Tibial artery (tissue), 4 donors: ENCODE results near the gene HORMAD2.

ENCODE experiments used
- DNase-seq, 2 donors: peaks; one replicate each; pipeline ENCODE4 v3.0.0-alpha.2; 2019
- H3K27ac ChIP-seq, 2 donors: fragments of 200-600 bp; sonication (generic) in 1 of 2; 1 replicate in 1 of 2; 2 replicates in 1 of 2; pipeline ENCODE4 v1.5.1; 2018 to 2019; ENCODE audit warnings: mild to moderate bottlenecking in 1 of 2
- H3K27me3 ChIP-seq, 2 donors: fragments of 200-600 bp; sonication (generic) in 1 of 2; one replicate each; pipeline versions ENCODE4 v1.5.1 to v1.6.0; 2016 to 2019
- H3K36me3 ChIP-seq, 3 donors: fragments of 200-600 bp; sonication (generic) in 2 of 3; one replicate each; pipeline ENCODE4 v1.5.1; 2016 to 2019; ENCODE audit warnings: mild to moderate bottlenecking in 2 of 3
- H3K4me1 ChIP-seq, 4 donors: fragments of 200-600 bp; sonication (generic) in 2 of 4; 1 replicate in 3 of 4; 2 replicates in 1 of 4; pipeline ENCODE4 v1.5.1; 2016 to 2019
- H3K4me3 ChIP-seq, 2 donors: fragments of 200-600 bp; sonication (generic) in 1 of 2; 1 replicate in 1 of 2; 2 replicates in 1 of 2; pipeline ENCODE4 v1.5.1; 2018 to 2019; ENCODE audit warnings: mild to moderate bottlenecking in 2 of 2
- H3K9me3 ChIP-seq, 3 donors: fragments of 200-600 bp; sonication (generic) in 1 of 3; one replicate each; pipeline ENCODE4 v1.5.1; 2016 to 2019
- CTCF ChIP-seq, 2 experiments: fragments of 200-600 bp in 1 of 2; fragments of 450-650 bp in 1 of 2; IDR thresholded peaks; one replicate each; pipeline ENCODE4 v1.5.1; 2017 to 2019; ENCODE audit warnings: antibody characterized with exemption in 2 of 2, mild to moderate bottlenecking in 1 of 2, moderate library complexity in 1 of 2
- intact Hi-C: fragments of 100-400 bp; cut with DNase I; formaldehyde crosslinking; loops from one replicate; pipeline ENCODE4 v1.15.0; 2023; ENCODE audit warnings: low total_unique reads

The HORMAD2 gene

GRCh38 chr22:30219049-30219654 lies 138.9 kb downstream of the HORMAD2 start:
- Histone ChIP-seq H3K4me3 (no peak overlapping the region), H3K9me3 (no peaks in the 10 kb centered on the region), H3K4me1 (peaks cover 0 to 15% (median 11%) of the 10 kb centered on the region in 4 donors), H3K36me3 (no peaks in the 10 kb centered on the region), H3K27ac (no peak overlapping the region), H3K27me3 (peaks cover 0 to 12% of the 10 kb centered on the region in 2 donors)
- no peak for TF ChIP-seq CTCF (IDR thresholded peaks at IDR 0.05)
- intact Hi-C loops = no loop called here
- DNase-seq = no peak

DNA sequence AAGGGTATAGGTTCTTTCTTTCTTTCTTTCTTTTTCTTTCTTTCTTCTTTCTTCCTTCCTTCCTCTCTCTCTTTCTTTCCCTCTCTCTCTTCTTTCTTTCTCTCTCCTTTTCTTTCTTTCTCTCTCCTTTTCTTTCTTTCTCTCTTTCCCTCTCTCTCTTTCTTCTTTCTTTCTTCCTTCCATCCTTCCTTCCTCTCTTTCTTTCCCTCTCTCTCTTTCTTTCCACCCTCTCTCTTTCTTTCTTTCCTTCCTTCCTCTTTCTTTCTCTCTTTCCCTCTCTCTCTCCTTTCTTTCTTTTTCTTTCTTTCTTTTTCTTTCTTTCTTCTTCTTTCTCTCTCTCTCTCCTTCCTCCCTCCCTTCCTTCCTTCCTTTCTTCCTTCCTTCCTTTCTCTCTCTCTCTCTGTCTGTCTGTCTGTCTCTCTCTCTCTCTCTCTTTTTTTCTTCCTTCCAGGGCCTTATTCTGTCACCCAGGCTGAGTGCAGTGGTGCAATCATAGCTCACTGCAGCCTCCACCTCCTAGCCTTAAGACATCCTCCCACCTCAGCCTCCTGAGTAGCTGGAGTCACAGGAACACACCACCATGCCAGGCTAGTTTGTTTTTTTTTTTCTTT lies 139.5 kb downstream of the HORMAD2 start:
- no peak overlapping the region for H3K4me3 ChIP-seq
- H3K9me3 ChIP-seq = no peaks in the 10 kb centered on the region
- peaks cover 0 to 12% of the 10 kb centered on the region in 2 donors for H3K27me3 ChIP-seq
- H3K4me1 ChIP-seq = peaks cover 0 to 15% (median 11%) of the 10 kb centered on the region in 4 donors
- DNase-seq = no peak
- no peaks in the 10 kb centered on the region for H3K36me3 ChIP-seq
- H3K27ac ChIP-seq = no peak overlapping the region
- no peak for TF ChIP-seq CTCF (IDR thresholded peaks at IDR 0.05)
- intact Hi-C loops = no loop called here

- Histone ChIP-seq H3K9me3 (no peaks in the 10 kb centered on the region), H3K4me3 (no peak overlapping the region), H3K27me3 (peaks cover 0 to 12% of the 10 kb centered on the region in 2 donors), H3K27ac (no peak overlapping the region), H3K4me1 (peaks cover 0 to 15% (median 11%) of the 10 kb centered on the region in 4 donors), H3K36me3 (no peaks in the 10 kb centered on the region)
- intact Hi-C loops = no loop called here
- DNase-seq = no peak
- no peak for TF ChIP-seq CTCF (IDR thresholded peaks at IDR 0.05)
These were observed 140.2 kb downstream of the HORMAD2 start for GRCh38 chr22:30220338-30221012.

- intact Hi-C loops = no loop called here
- H3K36me3 ChIP-seq = no peaks in the 10 kb centered on the region
These were observed 141.1 kb downstream of the HORMAD2 start for GRCh38 chr22:30221121-30221992.

More at GRCh38 chr22:30221121-30221992, 141.1 kb downstream of the HORMAD2 start:
- Histone ChIP-seq H3K27ac (no peak overlapping the region), H3K9me3 (no peaks in the 10 kb centered on the region), H3K4me3 (no peak overlapping the region), H3K27me3 (peaks cover 0 to 12% of the 10 kb centered on the region in 2 donors), H3K4me1 (peaks cover 0 to 15% (median 11%) of the 10 kb centered on the region in 4 donors)
- TF ChIP-seq CTCF (IDR thresholded peaks at IDR 0.05) = no peak
- no peak for DNase-seq
